Upper lobe of left lung (tissue), 4 donors: ENCODE results near the gene PAGE2B.

Experiments used
- CTCF ChIP-seq, 6 experiments: fragments of 450-650 bp in 4 of 6; fragments of 200-600 bp in 2 of 6; sonication (generic) in 2 of 6; IDR thresholded peaks; one replicate each; pipeline ENCODE4 v1.5.1; 2016 to 2019; ENCODE audit warnings: antibody characterized with exemption in 6 of 6
- EP300 ChIP-seq, 4 donors: sonication (generic); formaldehyde crosslinking; IDR thresholded peaks; one replicate each; pipeline ENCODE4 v1.5.1; 2017; ENCODE audit warnings: antibody characterized with exemption in 4 of 4, control low read depth in 2 of 4
- POLR2A ChIP-seq, 4 donors: fragments of 450-650 bp; IDR thresholded peaks; one replicate each; pipeline ENCODE4 v1.5.1; 2016 to 2017; ENCODE audit warnings: antibody characterized with exemption in 4 of 4, mild to moderate bottlenecking in 2 of 4
- POLR2AphosphoS5 ChIP-seq, 2 donors: sonication (generic); formaldehyde crosslinking; IDR thresholded peaks; one replicate each; pipeline ENCODE4 v1.5.1; 2017; ENCODE audit warnings: antibody characterized with exemption in 2 of 2

- TF ChIP-seq POLR2A (IDR thresholded peaks at IDR 0.05) (no peak), EP300 (IDR thresholded peaks at IDR 0.05) (no peak), CTCF (IDR thresholded peaks at IDR 0.05) (no peak), POLR2AphosphoS5 (IDR thresholded peaks at IDR 0.05) (no peak)
Measured at GRCh38 chrX:55127692-55128091, 52.9 kb downstream of the PAGE2B start.
